IMR-90 (cell line): ENCODE measurements around the gene SRSF4. TPM values are rescaled to one million over a fixed set of nuclear protein-coding genes. Genes with fewer than 3 reads are reported as not detected.

Source experiments
- ATAC-seq: fragments of 200-7000 bp; cut with Tn5 transposase; 2 replicates; pipeline ENCODE4 v1.9.1; 2020; ENCODE audit warnings: low read depth, mild to moderate bottlenecking, moderate library complexity
- BruUV-seq: library from RNA; stranded (reverse); fragments of 400-500 nt; replicated peaks from 2 replicates; lab custom pipeline; 2021; lab: Mats Ljungman, UMichigan
- CTCF ChIA-PET: fragments of 300-600 bp; formaldehyde crosslinking; extraction: SDS; loops from one replicate; lab custom pipeline; 2021; ENCODE audit warnings: antibody characterized with exemption; lab: Yijun Ruan, JAX
- POLR2A ChIA-PET: fragments of 300-600 bp; sonication (Branson Sonifier 250); formaldehyde crosslinking; loops from one replicate; lab custom pipeline; 2022; ENCODE audit warnings: antibody characterized with exemption; ENCODE audit not compliant: unreplicated experiment; lab: Charles Lee
- DNase-seq: peaks from one replicate; pipeline ENCODE4 v3.0.0; 2013
- H2AFZ ChIP-seq: replicated peaks from 2 replicates; pipeline ENCODE3; 2013; ENCODE audit warnings: low read length, mild to moderate bottlenecking; ENCODE audit not compliant: poor library complexity
- H2AK5ac ChIP-seq: 2 replicates; pipeline ENCODE4 v1.6.1; 2013; ENCODE audit warnings: low read depth, low read length, inconsistent platforms
- H2AK9ac ChIP-seq: replicated peaks from 2 replicates; pipeline ENCODE3; 2013; ENCODE audit warnings: mild to moderate bottlenecking, low read depth, low read length, moderate library complexity; ENCODE audit not compliant: poor library complexity
- H2BK120ac ChIP-seq: 2 replicates; pipeline ENCODE4 v1.6.1; 2013; ENCODE audit warnings: low read depth, low read length, inconsistent platforms
- H2BK15ac ChIP-seq: 3 replicates; pipeline ENCODE4 v1.6.1; 2013; ENCODE audit warnings: low read depth, low read length, inconsistent platforms
- H2BK20ac ChIP-seq: 2 replicates; pipeline ENCODE4 v1.6.1; 2013; ENCODE audit warnings: low read depth, mild to moderate bottlenecking, inconsistent platforms, low read length, moderate library complexity
- H2BK5ac ChIP-seq: 2 replicates; pipeline ENCODE4 v1.6.1; 2013; ENCODE audit warnings: mild to moderate bottlenecking, low read depth, low read length, inconsistent platforms; ENCODE audit not compliant: poor library complexity, severe bottlenecking
- H3K14ac ChIP-seq: replicated peaks from 2 replicates; pipeline ENCODE4 v1.6.1; 2013; ENCODE audit warnings: low read depth, low read length, inconsistent platforms
- H3K18ac ChIP-seq: 2 replicates; pipeline ENCODE4 v1.6.1; 2013; ENCODE audit warnings: low read depth, low read length, control low read depth
- H3K23ac ChIP-seq: 2 replicates; pipeline ENCODE4 v1.6.1; 2013; ENCODE audit warnings: low read depth, low read length, inconsistent platforms
- H3K27ac ChIP-seq: 2 replicates; pipeline ENCODE4 v1.5.1; 2013; ENCODE audit warnings: mild to moderate bottlenecking, control low read depth, low read length; ENCODE audit not compliant: insufficient read depth
- H3K27me3 ChIP-seq: 2 replicates; pipeline ENCODE4 v1.6.1; 2013; ENCODE audit warnings: low read length; ENCODE audit not compliant: control insufficient read depth, insufficient read depth
- H3K36me3 ChIP-seq: 2 replicates; pipeline ENCODE4 v1.6.1; 2013; ENCODE audit warnings: low read length, mixed read lengths; ENCODE audit not compliant: control insufficient read depth, insufficient read depth
- H3K4ac ChIP-seq: 2 replicates; pipeline ENCODE4 v1.6.1; 2013; ENCODE audit warnings: low read depth, low read length, inconsistent platforms
- H3K4me1 ChIP-seq: 2 replicates; pipeline ENCODE4 v1.6.1; 2013; ENCODE audit warnings: low read length, mixed read lengths; ENCODE audit not compliant: control insufficient read depth, insufficient read depth
- H3K4me2 ChIP-seq: 2 replicates; pipeline ENCODE4 v1.6.1; 2013; ENCODE audit warnings: low read depth, mild to moderate bottlenecking, control low read depth, low read length, moderate library complexity
- H3K4me3 ChIP-seq: 2 replicates; pipeline ENCODE4 v1.5.1; 2013; ENCODE audit warnings: low read depth, mild to moderate bottlenecking, control low read depth, low read length, moderate library complexity; ENCODE audit not compliant: insufficient read depth
- H3K56ac ChIP-seq: 2 replicates; pipeline ENCODE4 v1.6.1; 2013; ENCODE audit warnings: low read length, inconsistent platforms; ENCODE audit not compliant: insufficient read depth; ENCODE audit errors: extremely low read depth
- H3K79me1 ChIP-seq, 2 experiments: 2 replicates each; pipeline ENCODE4 v1.6.1; 2013; ENCODE audit warnings: low read length in 2 of 2, inconsistent platforms in 1 of 2, low read depth in 1 of 2
- H3K9ac ChIP-seq: 2 replicates; pipeline ENCODE4 v1.6.1; 2013; ENCODE audit warnings: low read depth, low read length, control low read depth
- H3K9me1 ChIP-seq: 2 replicates; pipeline ENCODE4 v1.6.1; 2013; ENCODE audit warnings: low read length, inconsistent platforms; ENCODE audit not compliant: insufficient read depth
- H3K9me3 ChIP-seq: 2 replicates; pipeline ENCODE4 v1.6.1; 2013; ENCODE audit warnings: low read length; ENCODE audit not compliant: control insufficient read depth, insufficient read depth
- H4K20me1 ChIP-seq: 2 replicates; pipeline ENCODE4 v1.6.1; 2013; ENCODE audit warnings: low read length, inconsistent platforms; ENCODE audit not compliant: insufficient read depth
- H4K5ac ChIP-seq: 2 replicates; pipeline ENCODE4 v1.6.1; 2013; ENCODE audit warnings: mild to moderate bottlenecking, low read depth, low read length, control low read depth
- H4K8ac ChIP-seq, 2 experiments: 2 replicates each; pipeline ENCODE4 v1.6.1; 2013; ENCODE audit warnings: low read depth in 2 of 2, low read length in 2 of 2, control low read depth in 1 of 2, inconsistent platforms in 1 of 2
- H4K91ac ChIP-seq: 2 replicates; pipeline ENCODE4 v1.6.1; 2013; ENCODE audit warnings: low read depth, low read length, inconsistent platforms; ENCODE audit not compliant: insufficient read depth
- NFE2L2 ChIP-seq: fragments of 150-350 bp; IDR thresholded peaks from 2 replicates; pipeline ENCODE4 v1.6.1; 2016; ENCODE audit warnings: low read depth, mild to moderate bottlenecking, low read length
- RAD21 ChIP-seq: IDR thresholded peaks from 2 replicates; pipeline ENCODE4 v1.6.1; 2012; ENCODE audit warnings: low read length, improper control_type of control experiment
- RFX5 ChIP-seq: IDR thresholded peaks from 2 replicates; pipeline ENCODE4 v1.8.0; 2012; ENCODE audit warnings: low read depth, mild to moderate bottlenecking, low read length, moderate library complexity
- SMC3 ChIP-seq: fragments of 150-350 bp; IDR thresholded peaks from 2 replicates; pipeline ENCODE4 v1.6.1; 2016; ENCODE audit warnings: low read depth, mild to moderate bottlenecking, antibody characterized with exemption, low read length, moderate library complexity
- USF2 ChIP-seq: fragments of 150-350 bp; IDR thresholded peaks from 2 replicates; pipeline ENCODE4 v1.6.1; 2017; ENCODE audit warnings: mild to moderate bottlenecking, antibody characterized with exemption, low read length, low read depth
- WGBS, 2 experiments: methylation state at CpG; one replicate each; pipeline versions ENCODE4 v1.1.5 to v1.1.7; 2013; ENCODE audit warnings: missing lambda C conversion rate in 2 of 2; ENCODE audit not compliant: insufficient read length in 1 of 2; ENCODE audit errors: extremely low coverage in 2 of 2; 5-methylcytosine and 5-hydroxymethylcytosine counted together
- dilution Hi-C: fragments of 300-500 bp; cut with HindIII; formaldehyde crosslinking; loops from one replicate; pipeline ENCODE4 v1.14.3; 2018; ENCODE audit warnings: low sequenced_read_pairs; ENCODE audit not compliant: unreplicated experiment
- in situ Hi-C: fragments of 300-500 bp; cut with MboI; formaldehyde crosslinking; loops from 3 replicates; pipeline ENCODE4 v1.14.3; 2019; ENCODE audit warnings: low sequenced_read_pairs, inconsistent platforms, mixed read lengths
- intact Hi-C: fragments of 100-400 bp; cut with micrococcal nuclease; formaldehyde crosslinking; loops from 2 replicates; pipeline ENCODE4 v1.10.0; 2022
- polyA plus RNA-seq, 3 experiments: library from polyadenylated mRNA; depleted of rRNA; stranded (reverse); fragments of >200 nt; gene quantifications; 2 replicates each; pipeline ENCODE4 v1.2.3, GENCODE V29; 2012; ENCODE audit warnings: low replicate concordance in 1 of 3
- total RNA-seq: library from RNA; depleted of rRNA; stranded (reverse); fragments of >200 nt; gene quantifications from 2 replicates; pipeline ENCODE4 v1.2.3, GENCODE V29; 2012

Gene SRSF4
- total and polyA plus RNA-seq, 2 of the 4 experiments (the other 2 are of a cell fraction) = 20.8 to 48.5 TPM

GRCh38 chr1:29169976-29170375, 11.7 kb downstream of the SRSF4 start:
- Histone ChIP-seq H3K9me1 (peaks cover 16% of the 10 kb centered on the region), H2AK5ac (no peak overlapping the region), H2AK9ac (no peak overlapping the region), H3K4ac (no peak overlapping the region), H4K91ac (no peak overlapping the region), H2BK15ac (no peak overlapping the region), H3K4me2 (no peak overlapping the region; the same call in 1 of the 2 replicates), H2BK120ac (no peak overlapping the region), H3K79me1 (peaks cover 15 to 64% of the 10 kb centered on the region in 2 experiments), H3K4me3 (no peak overlapping the region), H3K27me3 (no peaks in the 10 kb centered on the region), H3K27ac (no peak overlapping the region), H3K14ac (no peak overlapping the region), H3K36me3 (peaks cover 21% of the 10 kb centered on the region), H2BK20ac (no peak overlapping the region), H4K8ac (no peak overlapping the region), H3K9ac (no peak overlapping the region), H3K23ac (no peak overlapping the region), H3K18ac (no peak overlapping the region), H3K9me3 (no peaks in the 10 kb centered on the region), H4K20me1 (peaks cover 86% of the 10 kb centered on the region), H2BK5ac (no peak overlapping the region), H3K56ac (no peak overlapping the region), H2AFZ (no peak overlapping the region), H4K5ac (no peak overlapping the region), H3K4me1 (peaks cover 15% of the 10 kb centered on the region)
- intact Hi-C loops = no loop called here
- ChIA-PET POLR2A (no interaction called here), CTCF (no interaction called here)
- WGBS, 2 experiments = no CpG with 5 or more reads among the region's 3 CpGs
- no peak for DNase-seq
- no TSS peak for BruUV-seq
- TF ChIP-seq USF2 (no peak), NFE2L2 (no peak), RAD21 (no peak), RFX5 (no peak), SMC3 (no peak)
- ATAC-seq = no peak
- in situ Hi-C loops = no loop called here
- dilution Hi-C loops = no loop called here
